Measurements from ENCODE around the gene ZNF175.
A peak's percentile ranks its signal among the peaks of the same experiment; 100 is the strongest.

Gene ZNF175

GRCh38 chr19:51549533-51550324, 21.4 kb upstream of the ZNF175 start:
- no peak for DNase-seq (ENCODE audit: extremely low read depth in 1 of 2, low read depth in 1 of 2)

DNA sequence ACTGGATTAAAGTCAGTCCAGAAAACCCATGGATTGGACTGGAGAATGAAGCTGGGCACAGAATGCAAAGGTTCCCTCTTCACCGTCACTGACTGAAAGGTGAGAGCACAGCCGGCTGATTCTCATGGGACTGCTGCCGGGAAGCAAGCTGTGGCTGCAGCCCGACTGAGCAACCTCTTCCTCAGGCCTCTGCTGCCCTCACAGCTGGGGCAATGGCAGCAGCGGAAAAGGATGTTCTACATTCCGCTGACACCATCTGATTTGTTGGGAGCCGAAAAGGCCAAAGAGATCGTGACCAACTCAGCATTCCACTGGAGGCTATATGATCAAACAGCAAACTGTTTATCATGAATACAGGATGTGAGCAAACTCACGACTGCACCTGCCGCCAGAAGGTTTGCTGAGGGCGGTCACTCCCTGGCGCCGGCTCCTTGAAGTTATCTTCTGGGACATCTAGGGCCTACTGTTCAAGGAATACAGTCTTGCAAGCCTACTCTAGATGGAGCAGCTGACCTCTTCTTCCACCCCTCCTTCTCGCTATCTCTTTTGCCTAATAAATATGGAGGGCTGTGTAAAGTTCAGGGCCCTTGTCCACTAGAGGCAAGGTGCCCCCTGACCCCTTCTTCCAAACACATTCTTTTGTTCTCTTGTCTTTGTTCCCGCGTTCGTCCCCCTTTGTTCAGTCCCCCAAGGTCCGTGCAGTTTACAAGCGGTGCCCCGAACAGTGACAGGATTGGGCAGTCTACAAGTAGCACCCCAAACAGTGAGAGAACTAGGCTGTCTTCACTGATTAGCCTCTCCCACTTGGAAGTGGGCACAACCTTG, 20.0 kb upstream of the ZNF175 start:
- no peak for DNase-seq (ENCODE audit: extremely low read depth in 1 of 2, low read depth in 1 of 2)

GRCh38 chr19:51551673-51552432, 19.2 kb upstream of the ZNF175 start:
- DNase-seq (ENCODE audit: extremely low read depth in 1 of 2, low read depth in 1 of 2): no peak

- no peak for DNase-seq (ENCODE audit: extremely low read depth in 1 of 2, low read depth in 1 of 2)
Observed at GRCh38 chr19:51552608-51552995, 18.5 kb upstream of the ZNF175 start.

- peak in 1 of 2 donors; percentile 14 for DNase-seq (ENCODE audit: extremely low read depth in 1 of 2, low read depth in 1 of 2)
Observed at GRCh38 chr19:51552996-51553725, 17.9 kb upstream of the ZNF175 start.

GRCh38 chr19:51559240-51559639, 11.8 kb upstream of the ZNF175 start:
- no peak for DNase-seq (ENCODE audit: extremely low read depth in 1 of 2, low read depth in 1 of 2)

DNA sequence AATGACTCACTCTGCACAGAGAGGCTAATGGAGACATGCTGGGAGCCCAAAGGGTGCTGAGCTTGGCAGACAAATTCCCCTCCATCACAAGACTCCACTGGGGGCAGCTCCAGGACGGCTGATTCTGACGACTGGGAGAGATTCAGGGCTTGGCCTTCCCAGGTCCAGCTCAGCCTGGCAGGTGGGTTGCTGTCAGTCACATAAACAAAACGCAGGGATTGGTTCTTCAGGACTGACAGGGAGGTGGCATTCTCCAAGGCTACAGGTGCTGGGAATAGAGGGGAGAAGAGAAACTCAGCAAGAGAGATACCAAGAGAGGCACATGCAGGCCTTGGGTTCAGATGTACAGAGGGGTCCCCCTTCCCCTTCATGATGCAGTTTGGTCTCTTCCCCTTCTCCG, 10.7 kb upstream of the ZNF175 start:
- no peak for DNase-seq (ENCODE audit: extremely low read depth in 1 of 2, low read depth in 1 of 2)

DNA sequence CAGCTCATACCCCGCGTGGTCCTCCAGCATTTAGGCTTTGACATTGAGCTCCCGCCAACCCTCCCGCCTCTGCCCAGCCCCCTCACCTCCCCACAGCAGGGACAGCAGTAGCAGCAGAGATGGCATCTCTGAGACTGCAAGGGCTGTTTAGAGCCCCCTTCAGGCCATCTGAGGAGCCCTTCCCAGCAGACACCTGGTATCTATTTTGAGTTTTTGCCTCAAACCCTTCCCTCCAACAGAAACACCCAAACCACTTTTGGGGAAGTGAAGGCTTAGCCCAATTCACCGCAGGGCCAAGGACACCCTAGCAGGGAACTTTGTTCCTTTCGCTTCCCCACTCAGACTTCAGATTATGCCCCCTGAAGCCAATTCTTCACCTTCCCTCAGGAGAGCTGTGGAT, 6.3 kb upstream of the ZNF175 start:
- no peak for DNase-seq (ENCODE audit: extremely low read depth in 1 of 2, low read depth in 1 of 2)

DNA sequence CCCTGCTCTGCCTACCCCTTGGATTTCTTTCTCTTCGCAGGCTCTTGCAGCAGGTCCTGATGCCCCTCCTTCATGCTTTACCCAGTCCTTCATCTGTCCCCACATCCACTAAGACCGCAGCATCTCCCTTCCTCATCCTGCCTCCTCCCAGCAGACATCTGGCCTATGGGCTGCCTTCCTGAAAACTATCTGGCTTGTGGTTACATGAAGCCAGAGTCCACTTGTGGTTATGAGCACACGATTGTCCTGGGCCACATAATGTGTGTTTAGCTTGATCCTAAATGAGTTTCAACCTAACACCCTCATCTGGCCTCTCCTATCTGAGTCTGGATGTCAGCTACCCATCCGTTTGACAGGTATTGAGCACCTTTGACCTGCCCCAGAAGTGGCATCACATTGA, 5.5 kb upstream of the ZNF175 start:
- DNase-seq (ENCODE audit: extremely low read depth in 1 of 2, low read depth in 1 of 2): no peak

- DNase-seq (ENCODE audit: extremely low read depth in 1 of 2, low read depth in 1 of 2): no peak
Observed at GRCh38 chr19:51566489-51567100, 4.5 kb upstream of the ZNF175 start.

GRCh38 chr19:51567583-51567982, 3.5 kb upstream of the ZNF175 start:
- DNase-seq (ENCODE audit: extremely low read depth in 1 of 2, low read depth in 1 of 2): no peak

DNA sequence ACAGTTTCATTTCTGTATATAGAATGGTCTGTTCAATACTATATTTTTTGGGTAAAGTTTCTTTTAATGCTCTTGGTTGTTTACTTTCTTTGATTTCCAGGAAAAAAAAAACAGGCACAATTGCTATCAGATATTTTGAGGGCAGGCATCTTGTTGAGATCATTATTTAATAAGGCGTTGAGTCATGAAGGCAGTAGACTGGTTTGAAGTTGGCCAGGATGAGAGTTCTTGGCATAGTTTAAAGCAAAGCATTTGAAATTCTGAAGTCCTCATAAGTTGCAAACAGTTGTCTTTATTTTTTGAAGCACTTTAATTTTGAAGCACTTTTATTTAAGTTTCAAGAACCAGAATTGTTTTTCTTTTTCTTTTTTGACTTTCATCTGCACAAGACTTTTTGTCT, 2.6 kb upstream of the ZNF175 start:
- DNase-seq (ENCODE audit: extremely low read depth in 1 of 2, low read depth in 1 of 2): no peak

DNA sequence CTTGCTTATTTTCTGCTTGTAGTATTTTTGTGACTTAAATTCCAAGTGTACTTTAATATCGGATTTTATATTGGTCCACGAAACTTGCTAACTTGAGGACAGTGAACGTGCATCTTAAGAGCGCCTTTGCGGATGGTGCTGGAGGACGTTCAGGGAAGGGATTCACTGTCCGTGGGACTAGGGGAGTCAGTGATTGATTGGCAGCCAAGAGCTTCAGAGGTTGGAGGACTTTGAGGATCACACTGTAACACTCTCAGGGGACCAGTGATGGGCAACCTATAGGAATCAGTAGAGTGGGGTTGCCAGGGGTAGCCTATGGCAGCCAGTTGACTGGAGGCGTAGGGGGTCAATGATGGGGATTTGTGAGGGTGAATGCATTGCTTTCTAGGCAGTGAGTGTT, 516 bp downstream of the ZNF175 start:
- DNase-seq (ENCODE audit: extremely low read depth in 1 of 2, low read depth in 1 of 2): no peak

DNA sequence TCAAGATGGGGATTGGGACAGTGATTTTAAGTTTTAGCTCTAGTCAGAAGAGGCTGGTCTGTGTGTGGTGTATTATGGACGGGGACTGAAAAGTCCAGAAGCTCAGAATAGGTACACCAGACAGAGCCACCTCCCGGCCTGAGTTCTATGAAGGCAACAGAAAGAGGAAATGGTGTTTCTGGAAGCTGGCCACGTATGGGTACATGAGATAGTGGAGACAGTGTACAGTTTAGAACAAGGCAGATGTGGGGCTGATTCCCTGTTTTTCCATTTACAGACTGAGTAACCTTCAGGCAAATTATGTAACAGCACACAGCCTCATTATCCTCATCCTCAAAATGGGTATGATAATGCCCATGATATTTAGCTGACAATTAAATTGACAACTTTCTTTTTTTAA, 1.3 kb downstream of the ZNF175 start:
- DNase-seq (ENCODE audit: extremely low read depth in 1 of 2, low read depth in 1 of 2): no peak

DNA sequence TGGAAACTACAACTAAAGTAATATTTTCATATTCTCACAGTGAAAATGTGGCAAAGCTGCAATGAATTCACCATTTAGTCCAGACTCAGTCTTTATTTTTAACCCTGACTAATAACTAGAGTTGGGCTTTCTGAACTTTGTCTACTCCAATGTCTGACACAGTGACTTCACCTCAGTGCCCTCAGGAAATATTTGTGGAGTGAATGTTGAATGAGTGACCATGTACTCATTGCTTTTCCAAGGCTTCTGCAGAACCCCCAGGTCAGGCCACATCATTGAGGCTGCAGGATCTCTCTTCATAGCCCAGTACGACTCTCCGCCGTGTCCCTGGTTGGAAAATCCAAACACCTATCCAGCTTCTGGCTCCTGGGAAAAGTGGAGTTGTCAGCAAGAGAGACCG, 1.8 kb downstream of the ZNF175 start:
- DNase-seq (ENCODE audit: extremely low read depth in 1 of 2, low read depth in 1 of 2): no peak

- no peak for DNase-seq (ENCODE audit: extremely low read depth in 1 of 2, low read depth in 1 of 2)
Observed at GRCh38 chr19:51573331-51573730, 2.2 kb downstream of the ZNF175 start.

DNA sequence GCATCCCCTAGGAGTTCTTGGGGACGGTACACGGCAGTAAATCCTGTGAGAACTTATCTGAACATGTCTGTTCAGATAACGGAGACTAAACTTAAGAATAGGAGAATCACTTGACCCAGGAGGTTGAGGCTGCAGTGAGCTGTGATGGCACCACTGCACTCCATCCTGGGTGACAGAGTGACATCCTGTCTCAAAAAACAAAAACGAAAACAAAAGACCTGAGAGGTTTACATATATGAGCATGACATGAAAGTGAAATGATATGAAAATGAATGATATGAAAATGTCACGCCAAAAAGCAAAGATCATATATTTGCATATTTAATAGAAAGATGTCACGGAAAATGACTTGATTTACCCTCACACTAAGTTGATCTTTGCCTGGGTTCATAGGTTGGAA, 5.8 kb downstream of the ZNF175 start:
- DNase-seq (ENCODE audit: extremely low read depth in 1 of 2, low read depth in 1 of 2): no peak

- DNase-seq (ENCODE audit: extremely low read depth in 1 of 2, low read depth in 1 of 2): no peak
Observed at GRCh38 chr19:51586103-51586728, 15.1 kb downstream of the ZNF175 start.

GRCh38 chr19:51586799-51587198, 15.7 kb downstream of the ZNF175 start:
- DNase-seq (ENCODE audit: extremely low read depth in 1 of 2, low read depth in 1 of 2): no peak

All from activated CD8-positive, alpha-beta memory T cell treated with anti-CD3 and anti-CD28 coated beads for 1 hour (primary cell).